ENCODE results near the gene CHPT1. TPM values are rescaled to one million over a fixed set of nuclear protein-coding genes. Genes with fewer than 3 reads are reported as not detected.
A peak's percentile ranks its signal among the peaks of the same experiment; 100 is the strongest.

CHPT1 gene
- total and polyA plus RNA-seq, 9 of the 15 experiments (the other 6 are each of a cell fraction or from before 2014, with no cell fraction given), result 15.3 to 210 (median 91.9) TPM

- TF ChIP-seq MTA1 (IDR thresholded peaks at IDR 0.05; ENCODE audit: borderline replicate concordance) (no peak), SAFB2 (IDR thresholded peaks at IDR 0.05; ENCODE audit: borderline replicate concordance, low read depth, low read length, severe bottlenecking) (no peak), TCF15 (CRISPR knock-in tag; IDR thresholded peaks at IDR 0.05) (no peak), SP1 (CRISPR knock-in tag; IDR thresholded peaks at IDR 0.05) (no peak), RBM15 (IDR thresholded peaks at IDR 0.05; ENCODE audit: insufficient read depth, low read length) (no peak), CEBPG (CRISPR knock-in tag; IDR thresholded peaks at IDR 0.05) (no peak), CEBPG (tag; conservative IDR thresholded peaks at IDR 0.05 in 1 of 2, IDR thresholded peaks at IDR 0.05 in 1 of 2) (no peak), POLR3A (IDR thresholded peaks at IDR 0.05; ENCODE audit: borderline replicate concordance, extremely low read depth, insufficient read depth, insufficient read length) (no peak), ZNF143 (CRISPR knock-in tag; IDR thresholded peaks at IDR 0.05) (no peak), ZNF133 (CRISPR knock-in tag; IDR thresholded peaks at IDR 0.05) (no peak), ZNF282 (CRISPR knock-in tag; IDR thresholded peaks at IDR 0.05) (no peak), DIDO1 (tag; IDR thresholded peaks at IDR 0.05; ENCODE audit: low read depth) (no peak), SMAD4 (CRISPR knock-in tag; conservative IDR thresholded peaks at IDR 0.05) (no peak; the same call in 1 of the 2 replicates), TFE3 (CRISPR knock-in tag; IDR thresholded peaks at IDR 0.05) (0 out of 2 replicates have a peak, but pooled peaks have one; percentile 15), ZNF699 (CRISPR knock-in tag; IDR thresholded peaks at IDR 0.05; ENCODE audit: insufficient replicate concordance) (no peak), ARID1B (IDR thresholded peaks at IDR 0.05) (peak; percentile 31; the same call in 1 of the 2 replicates), SRF (CRISPR knock-in tag; IDR thresholded peaks at IDR 0.05) (no peak), FOXP1 (CRISPR knock-in tag; IDR thresholded peaks at IDR 0.05) (no peak), GATAD2B (IDR thresholded peaks at IDR 0.05; ENCODE audit: borderline replicate concordance) (0 out of 2 replicates have a peak, but pooled peaks have one; percentile 3)
- TF ChIP-seq, protein P1, sequence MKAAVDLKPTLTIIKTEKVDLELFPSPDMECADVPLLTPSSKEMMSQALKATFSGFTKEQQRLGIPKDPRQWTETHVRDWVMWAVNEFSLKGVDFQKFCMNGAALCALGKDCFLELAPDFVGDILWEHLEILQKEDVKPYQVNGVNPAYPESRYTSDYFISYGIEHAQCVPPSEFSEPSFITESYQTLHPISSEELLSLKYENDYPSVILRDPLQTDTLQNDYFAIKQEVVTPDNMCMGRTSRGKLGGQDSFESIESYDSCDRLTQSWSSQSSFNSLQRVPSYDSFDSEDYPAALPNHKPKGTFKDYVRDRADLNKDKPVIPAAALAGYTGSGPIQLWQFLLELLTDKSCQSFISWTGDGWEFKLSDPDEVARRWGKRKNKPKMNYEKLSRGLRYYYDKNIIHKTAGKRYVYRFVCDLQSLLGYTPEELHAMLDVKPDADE (conservative IDR thresholded peaks at IDR 0.05; ENCODE audit: control insufficient read depth, low read depth, low read length), result no peak
- TF ChIP-seq, protein P2, sequence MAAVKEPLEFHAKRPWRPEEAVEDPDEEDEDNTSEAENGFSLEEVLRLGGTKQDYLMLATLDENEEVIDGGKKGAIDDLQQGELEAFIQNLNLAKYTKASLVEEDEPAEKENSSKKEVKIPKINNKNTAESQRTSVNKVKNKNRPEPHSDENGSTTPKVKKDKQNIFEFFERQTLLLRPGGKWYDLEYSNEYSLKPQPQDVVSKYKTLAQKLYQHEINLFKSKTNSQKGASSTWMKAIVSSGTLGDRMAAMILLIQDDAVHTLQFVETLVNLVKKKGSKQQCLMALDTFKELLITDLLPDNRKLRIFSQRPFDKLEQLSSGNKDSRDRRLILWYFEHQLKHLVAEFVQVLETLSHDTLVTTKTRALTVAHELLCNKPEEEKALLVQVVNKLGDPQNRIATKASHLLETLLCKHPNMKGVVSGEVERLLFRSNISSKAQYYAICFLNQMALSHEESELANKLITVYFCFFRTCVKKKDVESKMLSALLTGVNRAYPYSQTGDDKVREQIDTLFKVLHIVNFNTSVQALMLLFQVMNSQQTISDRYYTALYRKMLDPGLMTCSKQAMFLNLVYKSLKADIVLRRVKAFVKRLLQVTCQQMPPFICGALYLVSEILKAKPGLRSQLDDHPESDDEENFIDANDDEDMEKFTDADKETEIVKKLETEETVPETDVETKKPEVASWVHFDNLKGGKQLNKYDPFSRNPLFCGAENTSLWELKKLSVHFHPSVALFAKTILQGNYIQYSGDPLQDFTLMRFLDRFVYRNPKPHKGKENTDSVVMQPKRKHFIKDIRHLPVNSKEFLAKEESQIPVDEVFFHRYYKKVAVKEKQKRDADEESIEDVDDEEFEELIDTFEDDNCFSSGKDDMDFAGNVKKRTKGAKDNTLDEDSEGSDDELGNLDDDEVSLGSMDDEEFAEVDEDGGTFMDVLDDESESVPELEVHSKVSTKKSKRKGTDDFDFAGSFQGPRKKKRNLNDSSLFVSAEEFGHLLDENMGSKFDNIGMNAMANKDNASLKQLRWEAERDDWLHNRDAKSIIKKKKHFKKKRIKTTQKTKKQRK (IDR thresholded peaks at IDR 0.05; ENCODE audit: borderline replicate concordance, low read depth, low read length), result no peak
Observed at GRCh38 chr12:101697930-101698799, 725 bp downstream of the CHPT1 start (continued).

Data from K562 (cell line).